Vagina (tissue), 2 donors: ENCODE data around the gene SEC24A.
"Not testable (repeated sequence)": the region's sequence is repeated elsewhere in the genome, so short reads cannot be mapped to it uniquely, and the experiment has no call there.

Experiments used
- CTCF ChIP-seq, 3 experiments: fragments of 450-650 bp in 2 of 3; fragments of 200-600 bp in 1 of 3; sonication (generic) in 1 of 3; IDR thresholded peaks; one replicate each; pipeline ENCODE4 v1.5.1; 2017 to 2019; ENCODE audit warnings: antibody characterized with exemption in 3 of 3, mild to moderate bottlenecking in 2 of 3, moderate library complexity in 2 of 3
- POLR2A ChIP-seq, 2 donors: fragments of 450-650 bp; IDR thresholded peaks; one replicate each; pipeline ENCODE4 v1.6.1; 2017; ENCODE audit warnings: antibody characterized with exemption in 2 of 2, mild to moderate bottlenecking in 2 of 2, moderate library complexity in 2 of 2
- POLR2AphosphoS5 ChIP-seq, 2 donors: sonication (generic); formaldehyde crosslinking; IDR thresholded peaks; one replicate each; pipeline ENCODE4 v1.9.0; 2017; ENCODE audit warnings: antibody characterized with exemption in 2 of 2, mild to moderate bottlenecking in 2 of 2, low read depth in 1 of 2; ENCODE audit not compliant: insufficient read depth in 1 of 2

GRCh38 chr5:134635366-134635765 is 13.2 kb upstream of the SEC24A start:
- not testable (repeated sequence) for TF ChIP-seq POLR2A (IDR thresholded peaks at IDR 0.05); POLR2AphosphoS5 (IDR thresholded peaks at IDR 0.05; ENCODE audit: insufficient read depth in 1 of 2, low read depth in 1 of 2); CTCF (IDR thresholded peaks at IDR 0.05)
